ENCODE data around the gene THAP6.

DNA sequence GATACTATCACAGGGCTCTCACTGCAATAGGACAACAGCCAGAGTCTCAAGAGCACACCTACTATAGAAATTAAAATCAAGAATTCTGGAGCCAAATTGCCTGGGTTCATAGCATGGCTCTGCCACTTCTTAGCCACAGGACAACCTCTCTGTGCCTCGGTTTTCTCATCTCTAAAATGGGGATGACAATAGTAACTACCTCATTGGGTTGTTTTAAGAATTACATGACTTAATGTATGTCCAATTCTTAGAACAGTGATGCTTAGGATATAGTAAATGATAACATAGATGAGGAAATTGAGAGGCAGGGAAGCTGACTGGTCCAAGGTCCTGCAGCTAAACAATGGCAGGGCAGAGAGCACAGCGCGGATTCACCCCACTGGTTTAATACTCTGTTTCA, 30.6 kb downstream of the THAP6 start:
- TF ChIP-seq ZNF274 (IDR thresholded peaks at IDR 0.05; ENCODE audit: low read depth, low read length) = no peak
- TF ChIP-seq, protein P1, sequence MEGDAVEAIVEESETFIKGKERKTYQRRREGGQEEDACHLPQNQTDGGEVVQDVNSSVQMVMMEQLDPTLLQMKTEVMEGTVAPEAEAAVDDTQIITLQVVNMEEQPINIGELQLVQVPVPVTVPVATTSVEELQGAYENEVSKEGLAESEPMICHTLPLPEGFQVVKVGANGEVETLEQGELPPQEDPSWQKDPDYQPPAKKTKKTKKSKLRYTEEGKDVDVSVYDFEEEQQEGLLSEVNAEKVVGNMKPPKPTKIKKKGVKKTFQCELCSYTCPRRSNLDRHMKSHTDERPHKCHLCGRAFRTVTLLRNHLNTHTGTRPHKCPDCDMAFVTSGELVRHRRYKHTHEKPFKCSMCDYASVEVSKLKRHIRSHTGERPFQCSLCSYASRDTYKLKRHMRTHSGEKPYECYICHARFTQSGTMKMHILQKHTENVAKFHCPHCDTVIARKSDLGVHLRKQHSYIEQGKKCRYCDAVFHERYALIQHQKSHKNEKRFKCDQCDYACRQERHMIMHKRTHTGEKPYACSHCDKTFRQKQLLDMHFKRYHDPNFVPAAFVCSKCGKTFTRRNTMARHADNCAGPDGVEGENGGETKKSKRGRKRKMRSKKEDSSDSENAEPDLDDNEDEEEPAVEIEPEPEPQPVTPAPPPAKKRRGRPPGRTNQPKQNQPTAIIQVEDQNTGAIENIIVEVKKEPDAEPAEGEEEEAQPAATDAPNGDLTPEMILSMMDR (IDR thresholded peaks at IDR 0.05 in 2 of 3, conservative IDR thresholded peaks at IDR 0.05 in 1 of 3; ENCODE audit: borderline replicate concordance in 1 of 3, insufficient read depth in 1 of 3, low read depth in 2 of 3, low read length in 2 of 3) = no peak
- TF ChIP-seq, protein P2, sequence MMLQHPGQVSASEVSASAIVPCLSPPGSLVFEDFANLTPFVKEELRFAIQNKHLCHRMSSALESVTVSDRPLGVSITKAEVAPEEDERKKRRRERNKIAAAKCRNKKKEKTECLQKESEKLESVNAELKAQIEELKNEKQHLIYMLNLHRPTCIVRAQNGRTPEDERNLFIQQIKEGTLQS (IDR thresholded peaks at IDR 0.05) = no peak
- no peak for TF ChIP-seq POLR2A (IDR thresholded peaks at IDR 0.05; ENCODE audit: borderline replicate concordance, extremely low read depth, insufficient read depth, insufficient read length)
- no peak for TF ChIP-seq EZH2 (IDR thresholded peaks at IDR 0.05)

Data from HCT116 (cell line).